Eye (tissue), 1 donor: Measurements from ENCODE around the gene RAB27A.
"Not testable (repeated sequence)": the region's sequence is repeated elsewhere in the genome, so short reads cannot be mapped to it uniquely, and the experiment has no call there.

Experiments used
- DNase-seq: peaks from one replicate; pipeline ENCODE4 v3.0.0-alpha.2; 2015

Gene RAB27A

DNA sequence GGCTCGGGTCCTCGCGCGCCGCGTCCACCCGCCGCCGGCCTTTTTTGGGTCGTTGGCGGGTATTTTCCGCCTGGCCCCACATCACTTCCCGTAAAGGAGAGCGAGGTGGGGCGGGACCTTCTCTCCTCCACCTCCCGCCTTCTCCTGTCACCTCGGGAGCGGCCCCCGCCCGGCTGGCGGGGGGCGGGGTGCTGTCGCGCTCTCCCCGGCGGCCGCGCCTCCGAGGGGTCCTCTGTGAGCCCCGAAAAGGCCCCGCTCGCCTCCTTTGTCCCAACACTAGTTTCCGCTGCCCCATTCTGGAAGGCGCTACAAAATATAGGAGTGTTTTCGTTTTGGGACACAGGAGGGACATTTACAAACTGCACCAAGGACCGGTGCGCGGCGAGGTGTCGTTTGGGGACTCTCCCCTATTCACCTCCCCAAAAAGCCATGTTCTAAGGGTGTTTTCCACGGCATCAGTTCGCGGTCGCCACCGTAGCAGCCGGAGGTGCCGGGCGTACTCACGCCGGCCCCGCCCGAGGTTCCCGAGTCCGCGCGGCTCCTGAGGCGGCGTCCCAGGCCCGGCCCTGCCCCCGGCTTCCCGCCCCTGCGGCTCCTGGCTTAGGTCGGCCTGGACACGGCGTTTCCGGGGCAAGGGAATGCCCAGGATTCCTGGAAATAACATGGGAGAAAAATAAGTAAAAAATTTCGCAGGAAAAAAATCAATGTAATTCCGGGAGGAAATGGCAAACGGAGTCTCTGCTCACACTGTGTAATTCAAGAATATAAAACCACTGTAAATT is at the start of gene RAB27A:
Gene RAB27A (minus strand): TSS at position 68 of the 782 bp plus-strand sequence. CDS start 54,879 bp downstream, outside the sequence.
- no peak for DNase-seq

DNA sequence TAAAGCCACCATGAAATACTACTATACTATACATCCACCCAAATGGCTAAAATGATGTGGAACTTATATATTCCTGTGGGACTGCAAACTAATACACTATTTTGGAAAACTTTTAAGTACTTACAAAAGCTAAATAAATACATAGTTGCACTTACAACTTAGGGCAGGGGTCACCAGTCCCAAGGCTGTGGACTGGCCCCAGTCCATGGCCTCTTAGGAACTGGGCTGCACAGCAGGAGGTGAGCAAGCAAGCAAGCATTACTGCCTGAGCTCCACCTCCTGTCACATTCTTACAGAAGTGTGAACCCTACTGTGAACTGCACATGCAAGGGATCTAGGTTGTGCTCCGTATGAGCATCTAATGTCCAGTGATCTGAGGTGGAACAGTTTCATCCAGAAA is 47.5 kb upstream of the RAB27A start:
- no peak for DNase-seq

DNA sequence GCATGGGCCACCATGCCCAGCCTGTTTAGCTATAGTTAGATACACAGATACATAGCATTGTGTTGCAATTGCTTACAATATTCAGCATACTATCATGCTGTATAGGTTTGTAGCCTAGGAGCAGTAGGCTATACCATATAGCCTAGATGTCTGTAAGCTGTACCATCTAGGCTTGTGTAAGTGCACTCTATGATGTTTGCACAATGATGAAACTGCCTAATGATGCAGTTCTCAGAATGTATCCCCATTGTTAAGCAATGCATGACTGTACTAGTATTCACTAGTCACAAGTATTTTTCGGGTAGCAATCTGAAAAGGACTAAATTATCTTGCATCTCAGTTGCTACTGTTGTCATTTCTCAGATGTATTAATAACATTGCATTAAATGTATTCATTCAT is 45.4 kb upstream of the RAB27A start:
- no peak for DNase-seq

DNA sequence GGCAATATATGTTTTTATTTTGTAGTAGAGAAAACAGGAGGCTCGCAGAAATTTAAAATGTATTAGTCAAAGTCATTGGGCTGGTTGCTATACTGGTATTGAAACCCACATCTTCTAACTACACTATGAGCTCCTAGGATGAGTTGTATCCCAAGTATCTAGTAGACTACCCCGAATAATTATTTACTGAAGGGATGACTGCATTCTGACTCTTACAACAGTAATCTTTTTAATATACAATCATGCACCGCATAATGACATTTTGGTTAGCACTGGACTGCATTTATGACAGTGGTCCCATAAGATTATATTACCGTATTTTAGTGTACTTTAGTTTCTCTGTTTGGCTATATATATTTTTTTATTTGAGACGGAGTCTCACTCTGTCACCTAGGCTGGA is 44.8 kb upstream of the RAB27A start:
- no peak for DNase-seq

DNA sequence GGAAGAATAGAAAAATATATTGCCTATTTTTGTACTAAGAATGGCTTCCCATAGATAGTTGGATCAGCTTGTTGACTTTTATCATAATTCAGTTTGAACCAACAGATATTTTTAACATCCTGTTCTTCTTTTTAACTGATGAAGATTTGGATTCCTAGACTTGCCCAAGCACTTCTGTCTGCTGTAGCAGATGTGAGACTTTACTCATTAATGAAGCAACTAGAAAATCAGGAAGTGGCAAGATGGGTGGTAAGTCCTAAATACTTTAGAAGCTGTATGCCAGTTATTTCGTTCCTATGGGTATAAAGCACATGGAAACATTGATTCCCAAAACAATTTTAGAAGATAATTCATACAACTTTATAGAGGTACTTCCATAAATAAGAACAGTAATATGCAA is 37.8 kb upstream of the RAB27A start:
- no peak for DNase-seq

DNA sequence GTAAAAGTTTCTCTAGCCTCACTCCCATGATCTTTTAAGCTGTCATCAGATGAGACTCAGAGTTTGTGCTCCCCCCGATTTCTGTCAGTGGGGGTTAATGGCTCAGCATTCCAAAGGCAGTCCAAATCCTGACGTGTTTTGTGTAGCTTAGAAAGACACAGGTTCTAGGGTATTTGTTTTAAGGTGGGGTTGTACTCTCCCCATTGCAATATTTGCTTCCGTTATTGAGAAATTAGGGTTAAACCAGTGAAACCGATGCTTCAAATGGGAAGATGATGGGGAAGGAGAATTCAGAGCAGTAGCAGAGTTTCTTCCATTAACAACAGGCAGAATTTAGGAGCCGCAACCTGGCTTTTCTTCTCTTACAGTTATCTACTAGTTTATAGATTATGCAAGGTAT is 32.9 kb upstream of the RAB27A start:
- no peak for DNase-seq

DNA sequence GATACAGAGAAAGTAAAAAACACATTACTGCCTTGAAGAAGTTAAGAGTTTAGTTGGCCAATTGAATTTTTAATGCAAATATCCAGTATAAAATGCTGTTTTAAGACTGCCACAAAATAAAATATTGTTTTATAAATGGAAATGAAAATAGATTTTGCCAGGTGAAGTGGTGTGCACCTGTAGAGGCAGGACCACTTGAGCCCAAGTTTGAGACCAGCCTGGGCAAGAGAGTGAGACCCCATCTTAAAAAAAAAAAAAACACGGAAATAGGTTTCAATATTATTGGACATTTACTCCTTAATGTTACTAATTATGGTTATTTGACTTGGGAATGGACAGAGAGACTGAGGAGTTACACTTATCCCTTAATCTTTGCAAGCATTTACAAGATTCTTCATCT is 31.4 kb upstream of the RAB27A start:
- no peak for DNase-seq

DNA sequence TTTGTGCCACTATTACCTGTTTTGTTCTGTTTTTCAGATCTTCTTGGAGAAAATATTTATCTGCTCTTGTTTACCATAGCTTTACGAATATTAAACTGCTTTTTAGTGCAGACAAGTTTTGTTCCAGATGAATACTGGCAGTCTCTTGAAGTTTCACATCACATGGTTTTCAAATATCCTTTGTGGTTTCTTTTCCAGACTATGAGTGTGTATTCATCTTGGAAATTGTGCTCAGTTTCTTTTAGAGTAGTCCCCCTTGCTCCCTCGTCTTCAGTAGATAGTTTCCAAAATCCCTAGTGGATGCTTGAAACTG is 30.6 kb upstream of the RAB27A start:
- no peak for DNase-seq

DNA sequence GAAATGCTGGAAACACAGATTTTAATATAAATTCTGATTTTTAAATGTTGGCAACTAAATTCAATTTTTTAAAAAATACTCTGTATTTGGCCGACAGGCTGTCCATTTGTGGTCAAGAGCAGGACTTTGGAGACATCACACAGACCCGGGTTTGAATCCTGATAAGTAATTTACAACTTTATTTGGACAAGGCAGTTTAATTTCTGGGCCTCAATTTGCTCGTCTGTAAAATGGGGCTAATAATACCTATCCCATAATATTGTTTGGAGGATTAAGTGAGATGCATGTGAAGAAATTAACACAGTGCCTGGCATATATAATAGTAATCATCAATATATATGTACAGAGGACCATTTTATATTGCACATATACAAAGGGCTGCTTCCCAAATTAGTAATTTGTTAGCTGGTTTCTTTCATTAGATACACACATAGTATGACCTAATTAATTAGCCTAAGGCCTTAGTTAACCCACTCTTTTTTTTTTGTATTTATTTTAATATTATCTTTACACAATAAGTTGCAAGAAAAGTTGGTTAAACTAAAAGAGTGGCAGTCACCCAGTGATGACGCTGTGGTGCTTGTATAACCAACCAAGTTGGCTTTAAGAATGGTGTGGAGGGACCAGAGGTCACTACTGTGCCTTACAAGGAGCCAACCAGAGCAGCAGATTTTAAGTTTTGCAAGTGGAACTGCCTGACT is 30.1 kb upstream of the RAB27A start:
- DNase-seq, result no peak

DNA sequence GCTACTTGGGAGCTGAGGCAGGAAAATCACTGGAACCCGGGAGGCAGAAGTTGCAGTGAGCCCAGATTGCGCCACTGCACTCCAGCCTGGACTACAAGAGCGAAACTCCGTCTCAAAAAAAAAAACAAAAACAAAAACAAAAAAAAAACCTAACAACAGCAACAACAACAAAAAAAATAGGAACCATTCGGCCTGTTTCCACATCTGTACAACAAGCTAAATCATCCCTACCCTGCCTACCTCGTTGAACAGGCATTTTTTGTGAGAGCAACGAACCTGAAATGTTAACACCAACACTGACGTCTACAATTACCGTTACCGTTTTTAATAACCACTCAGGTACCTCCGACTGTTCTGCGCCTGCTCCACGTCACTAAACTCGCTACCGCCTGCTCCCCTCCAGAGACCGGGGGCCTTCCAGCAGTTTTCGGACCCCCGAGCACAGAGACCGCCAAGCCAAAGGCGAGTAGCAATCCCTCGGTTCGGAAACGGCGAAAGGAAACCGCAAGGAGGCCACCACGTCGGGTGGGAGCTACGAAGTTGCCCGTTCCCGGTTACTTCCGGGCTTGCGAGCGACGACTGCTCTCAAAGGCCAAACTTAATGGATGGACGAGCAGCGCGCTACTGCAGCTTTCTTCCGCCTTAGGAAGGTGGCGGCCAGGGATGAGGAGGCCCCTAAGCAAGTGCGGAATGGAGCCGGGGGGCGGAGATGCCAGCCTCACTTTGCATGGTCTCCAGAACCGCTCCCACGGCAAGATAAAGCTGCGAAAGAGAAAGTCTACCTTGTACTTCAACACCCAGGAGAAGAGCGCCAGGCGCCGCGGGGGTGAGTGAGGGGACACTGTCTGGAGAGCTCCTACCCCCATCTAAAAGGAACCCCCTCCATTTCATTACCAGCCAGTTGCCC is 29.2 kb upstream of the RAB27A start, which contains the start of the genes PIGB and PIGBOS1:
Gene PIGB (plus strand): TSS at position 635 of the 907 bp plus-strand sequence. CDS start 29 bp downstream, at position 664.
Gene PIGBOS1 (minus strand): TSS at position 536 of the 907 bp plus-strand sequence. CDS start 1,331 bp downstream, outside the sequence.
- peak; percentile 95 for DNase-seq

DNA sequence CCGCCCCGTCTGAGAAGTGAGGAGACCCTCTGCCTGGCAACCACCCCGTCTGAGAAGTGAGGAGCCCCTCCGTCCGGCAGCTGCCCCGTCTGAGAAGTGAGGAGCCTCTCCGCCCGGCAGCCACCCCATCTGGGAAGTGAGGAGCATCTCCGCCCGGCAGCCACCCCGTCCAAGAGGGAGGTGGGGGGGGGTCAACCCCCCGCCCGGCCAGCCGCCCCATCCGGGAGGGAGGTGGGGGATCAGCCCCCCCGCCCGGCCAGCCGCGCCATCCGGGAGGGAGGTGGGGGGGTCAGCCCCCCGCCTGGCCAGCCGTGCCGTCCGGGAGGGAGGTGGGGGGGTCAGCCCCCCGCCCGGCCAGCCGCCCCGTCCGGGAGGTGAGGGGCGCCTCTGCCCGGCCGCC is 13.2 kb upstream of the RAB27A start:
- DNase-seq, result not testable (repeated sequence)

DNA sequence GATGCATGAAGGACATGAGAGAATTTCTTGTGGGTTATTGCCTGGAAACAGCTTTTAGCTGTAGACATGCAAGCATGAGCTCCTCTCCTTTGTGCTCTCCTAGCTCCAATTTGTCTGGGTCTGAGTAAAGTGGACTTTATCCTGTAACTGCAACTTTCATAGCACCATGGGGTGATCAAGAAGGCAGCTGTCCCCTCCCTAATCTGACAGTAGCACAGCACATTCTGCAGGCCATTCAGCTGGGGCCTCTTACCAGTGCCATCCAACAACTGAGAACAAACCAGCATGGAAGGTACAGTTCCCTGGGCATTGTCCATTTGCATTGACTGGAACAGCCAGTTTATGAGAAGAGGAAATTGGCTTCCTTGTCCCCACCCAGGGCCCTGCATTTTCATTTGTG is 7.7 kb upstream of the RAB27A start:
- DNase-seq, result no peak

DNA sequence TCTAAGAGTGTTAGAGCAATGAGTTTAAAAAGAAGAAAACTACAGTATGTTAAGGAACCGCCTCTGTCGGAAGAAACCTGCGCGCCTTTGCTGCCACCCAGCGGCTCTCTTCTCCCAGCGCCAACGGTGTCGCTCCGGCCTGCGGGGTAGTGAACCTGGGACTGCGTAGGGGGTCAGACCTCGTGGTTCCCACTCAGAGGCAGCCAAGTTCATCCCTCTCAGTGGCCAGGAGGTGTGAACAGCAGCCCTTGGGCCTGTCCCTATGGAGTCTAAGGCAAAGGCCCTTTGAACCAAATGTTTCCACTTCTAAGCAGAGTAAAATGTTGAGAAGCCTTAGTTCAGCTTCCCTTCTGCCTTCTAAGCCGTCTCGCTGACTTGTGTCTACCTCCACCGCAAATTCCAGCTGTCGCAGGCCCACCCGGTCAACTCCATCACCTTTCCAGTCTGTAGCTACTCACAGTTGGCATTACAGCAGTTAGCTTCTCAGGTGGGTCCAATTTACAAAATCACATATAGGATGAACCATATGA is 980 bp upstream of the RAB27A start:
- peak; percentile 93 for DNase-seq

DNA sequence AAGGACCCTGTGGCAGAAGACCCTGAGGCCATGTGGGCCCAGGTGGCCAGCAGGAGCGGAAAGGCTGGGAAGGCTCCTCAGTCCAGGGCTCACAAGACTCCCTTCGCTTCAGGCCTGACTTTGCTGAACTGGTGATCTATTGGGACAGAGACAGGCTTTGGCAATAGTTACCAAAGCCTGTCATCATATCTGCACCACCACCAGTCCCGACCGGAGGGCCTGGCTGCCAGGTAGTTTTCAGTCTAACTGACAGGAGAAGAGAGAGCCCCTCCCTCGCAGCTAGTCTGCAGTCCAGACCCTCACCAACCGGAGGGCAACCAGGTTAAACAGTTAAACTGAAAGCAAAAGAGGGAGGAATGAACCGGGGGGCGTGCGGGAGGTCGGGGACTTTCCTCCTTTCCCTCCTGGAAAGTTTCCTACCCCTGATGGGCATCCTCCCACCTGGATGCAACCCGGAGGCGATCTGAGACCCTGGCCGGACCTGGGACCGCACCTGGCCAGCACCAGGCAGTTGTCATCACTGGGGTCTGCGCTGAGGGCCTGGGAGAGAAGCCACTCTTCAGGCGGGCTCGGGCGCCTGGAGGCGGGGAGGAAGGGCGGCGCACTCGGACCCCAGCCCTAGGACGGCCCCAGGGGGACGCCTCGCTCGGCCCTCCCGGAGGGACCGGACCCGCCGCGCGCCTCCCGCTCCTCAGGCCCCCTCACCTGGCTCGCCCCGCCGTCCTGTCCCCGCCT is 435 bp downstream of the RAB27A start:
- DNase-seq, result peak; percentile 78

DNA sequence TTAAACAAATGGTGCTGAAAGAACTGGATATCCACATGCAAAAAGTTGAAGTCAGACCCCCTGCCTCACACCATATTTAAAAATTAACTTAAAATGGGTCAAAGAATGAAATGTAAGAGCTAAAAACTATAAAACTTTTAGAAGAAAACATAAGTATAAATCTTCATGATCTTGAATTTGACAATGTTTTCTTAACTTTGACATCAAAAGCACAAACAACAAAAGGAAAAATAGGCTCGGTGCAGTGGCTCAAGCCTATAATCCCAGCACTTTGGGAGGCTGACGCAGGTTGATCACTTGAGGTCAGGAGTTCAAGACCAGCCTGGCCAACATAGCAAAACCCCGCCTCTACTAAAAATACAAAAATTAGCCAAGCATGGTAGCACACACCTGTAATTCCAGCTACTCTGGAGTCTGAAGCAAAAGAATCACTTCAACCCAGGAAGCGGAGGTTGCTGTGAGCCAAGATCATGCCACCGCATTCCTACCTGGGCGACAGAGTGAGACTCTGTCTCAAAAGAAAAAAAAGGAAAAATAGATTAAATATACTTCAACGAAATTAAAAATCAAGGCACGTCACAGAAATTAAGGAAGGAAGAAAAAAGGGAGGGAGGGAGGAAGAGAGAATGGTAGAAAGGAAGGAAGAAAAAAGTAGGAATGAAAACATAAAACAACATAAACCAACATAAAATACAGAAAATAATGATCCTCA is 1.5 kb downstream of the RAB27A start:
- no peak for DNase-seq

DNA sequence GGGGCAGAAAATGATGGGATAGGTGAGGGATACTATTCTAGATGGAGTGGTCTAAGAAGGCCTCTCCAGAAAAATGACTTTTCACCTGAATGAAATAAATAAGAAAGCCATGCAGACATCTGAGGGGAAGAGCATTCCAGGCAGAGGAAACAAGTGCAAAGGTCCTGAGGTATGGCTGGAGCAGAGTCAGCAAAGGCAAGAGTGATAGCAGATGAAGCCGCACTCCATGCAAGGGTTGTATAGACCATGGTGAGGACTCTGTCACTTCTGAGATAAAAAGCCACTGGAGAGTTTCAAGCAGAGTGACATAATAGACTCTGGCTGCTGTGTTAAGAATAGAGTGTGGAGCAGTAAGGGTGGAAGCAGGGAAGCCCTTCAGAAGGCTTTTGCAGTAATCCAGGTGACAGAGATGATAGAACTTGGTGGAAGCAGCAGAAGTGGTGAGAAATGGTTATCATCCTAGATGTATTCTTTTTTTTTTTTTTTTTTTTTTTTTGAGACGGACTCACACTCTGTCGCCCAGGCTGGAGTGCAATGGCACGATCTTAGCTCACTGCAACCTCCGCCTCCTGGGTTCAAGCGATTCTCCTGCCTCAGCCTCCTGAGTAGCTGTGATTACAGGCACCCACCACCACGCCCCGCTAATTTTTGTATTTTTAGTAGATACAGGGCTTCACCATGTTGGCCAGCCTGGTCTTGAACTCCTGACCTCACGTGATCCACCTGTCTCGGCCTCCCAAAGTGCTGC is 3.0 kb downstream of the RAB27A start:
- not testable (repeated sequence) for DNase-seq

DNA sequence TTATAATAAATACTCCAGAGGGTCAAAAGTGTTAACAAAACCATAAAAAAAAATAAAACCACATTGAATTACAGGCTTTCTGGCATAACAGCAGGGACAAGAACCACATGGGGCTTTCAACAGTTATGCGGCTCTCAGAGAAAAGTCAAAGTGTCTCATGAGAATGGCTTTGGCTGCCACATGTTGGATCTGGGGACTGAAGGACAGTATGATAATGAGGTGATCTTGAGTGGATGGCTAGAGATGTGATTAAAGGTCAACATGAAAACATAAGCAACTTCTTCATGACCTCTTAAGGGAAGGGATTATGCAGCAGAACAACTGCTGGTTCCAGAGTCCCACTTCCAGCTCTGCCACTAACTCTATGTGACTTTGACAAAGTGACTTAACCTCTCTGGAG is 5.2 kb downstream of the RAB27A start:
- no peak for DNase-seq

DNA sequence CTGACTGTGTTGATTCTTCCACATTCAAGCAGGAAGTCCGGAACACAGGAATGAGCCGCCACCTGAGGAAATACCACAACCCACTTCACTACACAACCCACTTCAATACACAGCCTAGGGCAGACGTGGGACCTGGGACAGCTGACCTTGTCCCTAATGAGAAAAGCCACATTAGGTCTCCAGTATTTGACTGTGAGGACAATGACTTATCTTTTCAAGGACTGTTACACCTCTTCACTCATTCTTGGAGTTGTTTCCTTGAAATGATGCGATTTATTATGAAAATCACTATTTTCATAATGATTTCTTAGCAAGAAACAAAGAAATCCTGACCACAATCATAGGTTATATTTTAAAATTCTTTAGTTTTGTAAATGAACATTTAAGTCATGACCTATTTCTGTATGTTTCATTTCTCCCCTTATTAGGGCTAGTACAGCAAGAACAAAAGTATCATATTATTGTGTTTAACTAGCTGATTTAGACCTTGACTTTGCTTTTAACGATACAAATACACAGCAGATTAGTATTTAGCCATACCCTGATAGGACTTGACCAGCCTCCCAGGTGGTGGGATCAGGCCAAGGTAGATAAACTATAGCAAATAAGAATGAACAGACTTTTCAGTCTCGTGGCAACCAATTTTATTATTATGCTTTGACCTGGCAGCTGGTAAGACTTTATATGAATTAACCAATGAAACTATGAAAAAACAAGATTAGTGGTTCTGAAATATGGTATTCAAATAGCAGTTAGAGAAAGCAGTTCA is 6.0 kb downstream of the RAB27A start:
- no peak for DNase-seq

DNA sequence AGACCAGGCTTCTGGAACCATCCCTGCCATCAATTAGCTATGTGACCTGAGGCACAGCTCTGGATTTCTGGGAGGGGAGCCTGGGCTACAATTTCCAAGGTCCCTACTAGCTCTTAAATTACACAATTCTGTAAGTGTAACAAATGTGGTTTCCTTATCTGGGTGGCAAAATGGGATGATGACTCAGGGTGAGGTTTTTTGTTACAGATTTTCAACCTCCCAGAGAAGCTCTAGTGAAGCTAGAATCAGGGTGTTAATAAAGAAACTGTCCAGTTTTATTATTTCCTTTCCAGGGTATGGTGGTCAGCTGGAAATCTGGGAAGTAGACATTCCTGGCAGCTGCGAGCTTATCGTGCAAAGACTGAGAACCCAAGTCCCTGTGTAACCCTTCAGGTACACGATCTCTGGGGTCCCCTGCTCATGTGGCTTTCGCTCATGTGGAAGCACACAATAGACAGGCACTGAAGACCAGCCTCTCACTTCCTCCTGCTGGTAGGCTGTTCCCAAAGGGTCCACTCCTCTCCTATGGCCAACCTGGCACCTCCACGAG is 7.3 kb downstream of the RAB27A start:
- DNase-seq, result no peak
